Activated CD8-positive, alpha-beta memory T cell treated with anti-CD3 and anti-CD28 coated beads, Interleukin-2, amount 10 ng/mL, durations not matched to agents 7 days and 5 days (primary cell): ENCODE measurements around the gene SYNE1. TPM values are rescaled to one million over a fixed set of nuclear protein-coding genes. Genes with fewer than 3 reads are reported as not detected.
A peak's percentile ranks its signal among the peaks of the same experiment; 100 is the strongest.

Experiments used
- ATAC-seq: fragments of 150-1000 bp; cut with Tn5 transposase; one replicate; pipeline ENCODE4 v1.10.0; 2021; ENCODE audit warnings: moderate library complexity
- CTCF ChIA-PET: fragments of 350-600 bp; sonication (Branson Sonifier 250); formaldehyde crosslinking; loops from one replicate; lab custom pipeline; 2021; ENCODE audit warnings: antibody characterized with exemption; lab: Charles Lee
- DNase-seq: peaks from one replicate; pipeline ENCODE4 v3.0.0-alpha.2; 2020
- H3K27ac Mint-ChIP-seq: one replicate; pipeline ENCODE4 v1.8.0; 2021; ENCODE audit warnings: mild to moderate bottlenecking, mixed read lengths
- H3K27me3 Mint-ChIP-seq: one replicate; pipeline ENCODE4 v1.8.0; 2021; ENCODE audit warnings: mixed read lengths
- H3K36me3 Mint-ChIP-seq: one replicate; pipeline ENCODE4 v1.8.0; 2021; ENCODE audit warnings: mild to moderate bottlenecking, mixed read lengths
- H3K4me1 Mint-ChIP-seq: one replicate; pipeline ENCODE4 v1.8.0; 2021; ENCODE audit warnings: mixed read lengths
- H3K4me3 Mint-ChIP-seq: one replicate; pipeline ENCODE4 v1.8.0; 2021; ENCODE audit warnings: mild to moderate bottlenecking, moderate library complexity, mixed read lengths
- H3K9me3 Mint-ChIP-seq: one replicate; pipeline ENCODE4 v1.8.0; 2022; ENCODE audit warnings: low read depth, mixed read lengths
- total RNA-seq, 2 experiments: library from RNA; stranded (reverse); gene quantifications; one replicate each; pipeline ENCODE4 v1.2.3, GENCODE V29; 2021

The SYNE1 gene
- total RNA-seq, 2 experiments from 2014 or later, result 58.5 to 76.6 TPM

DNA sequence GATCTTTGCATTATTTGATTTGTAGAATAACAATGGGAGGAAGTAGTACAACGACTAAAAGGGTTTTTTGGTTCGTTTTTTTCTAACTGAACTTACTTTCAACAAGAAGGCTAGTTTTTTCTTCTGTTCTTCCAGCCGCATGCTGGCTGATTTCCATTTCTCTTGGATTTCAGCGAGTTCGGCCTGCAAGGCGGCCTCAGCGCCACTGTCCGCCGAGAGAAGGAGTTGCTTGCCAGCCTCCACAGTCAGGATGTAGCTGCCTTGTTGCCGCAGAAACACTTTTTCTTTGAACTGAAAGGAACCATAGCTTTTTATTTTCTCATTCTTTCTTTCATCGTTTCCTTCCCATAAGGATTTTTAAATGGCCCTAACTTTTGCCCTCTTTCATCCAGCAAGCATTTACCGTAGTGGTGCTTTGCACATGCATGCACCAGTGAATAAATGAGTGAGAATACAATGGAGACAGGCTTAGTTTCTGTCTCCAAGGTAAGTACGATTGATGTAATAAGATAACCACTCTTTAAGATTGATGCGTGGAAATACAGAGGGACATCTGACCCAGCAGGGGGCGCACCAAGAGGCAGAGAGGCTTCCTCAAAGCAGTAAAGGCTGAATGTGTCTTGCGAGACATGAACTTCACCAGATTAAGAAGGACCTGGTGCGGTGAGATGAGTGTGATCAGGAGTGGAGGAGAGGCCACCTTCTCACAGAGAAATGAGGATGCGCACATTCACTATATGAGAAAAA, 430.9 kb downstream of the SYNE1 start:
- no peak for DNase-seq
- H3K4me3 Mint-ChIP-seq, result no peak overlapping the region
- H3K9me3 Mint-ChIP-seq, result no peaks in the 10 kb centered on the region

DNA sequence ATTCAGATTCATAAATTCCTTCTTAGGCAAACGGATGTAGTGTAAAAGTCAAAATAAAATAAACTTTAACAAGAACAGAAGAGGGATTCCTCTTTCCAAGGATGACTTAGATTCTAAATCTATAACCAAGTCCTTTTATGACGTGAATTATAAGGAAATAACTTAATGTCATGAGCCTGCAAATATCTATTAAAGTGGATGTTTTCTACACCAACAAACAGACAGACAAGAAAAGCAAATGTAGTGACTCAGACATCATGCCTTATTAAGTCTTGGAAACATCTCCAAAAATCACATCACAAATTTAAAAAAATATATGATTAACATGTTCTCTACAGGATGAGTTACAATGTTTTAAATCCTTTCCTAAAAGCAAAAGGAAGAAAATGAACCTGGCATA, 432.6 kb downstream of the SYNE1 start:
- Mint-ChIP-seq H3K27me3 (no peaks in the 10 kb centered on the region), H3K4me3 (no peak overlapping the region), H3K4me1 (no peaks in the 10 kb centered on the region), H3K9me3 (no peaks in the 10 kb centered on the region), H3K27ac (no peak overlapping the region), H3K36me3 (peaks cover 58% of the 10 kb centered on the region)
- DNase-seq (no peak), ATAC-seq (no peak)
- CTCF ChIA-PET, result interaction anchor here (0.6 kb wide), 1 partner anchor 98 kb away, joined by 3 read pairs; no protein-coding TSS in a partner anchor

More for the DNA sequence above, 430.9 kb downstream of the SYNE1 start:
- H3K27ac Mint-ChIP-seq, result no peak overlapping the region
- H3K27me3 Mint-ChIP-seq, result no peaks in the 10 kb centered on the region
- peaks cover 53% of the 10 kb centered on the region for H3K36me3 Mint-ChIP-seq
- CTCF ChIA-PET, result no interaction called here
- H3K4me1 Mint-ChIP-seq, result no peaks in the 10 kb centered on the region
- no peak for ATAC-seq

GRCh38 chr6:152201120-152201519, 436.0 kb downstream of the SYNE1 start:
- Mint-ChIP-seq H3K27ac (no peak overlapping the region), H3K9me3 (peaks cover 3% of the 10 kb centered on the region), H3K4me3 (no peak overlapping the region), H3K27me3 (no peaks in the 10 kb centered on the region), H3K4me1 (peaks cover 9% of the 10 kb centered on the region), H3K36me3 (peaks cover 59% of the 10 kb centered on the region)
- CTCF ChIA-PET, result no interaction called here
- DNase-seq (no peak), ATAC-seq (no peak)

DNA sequence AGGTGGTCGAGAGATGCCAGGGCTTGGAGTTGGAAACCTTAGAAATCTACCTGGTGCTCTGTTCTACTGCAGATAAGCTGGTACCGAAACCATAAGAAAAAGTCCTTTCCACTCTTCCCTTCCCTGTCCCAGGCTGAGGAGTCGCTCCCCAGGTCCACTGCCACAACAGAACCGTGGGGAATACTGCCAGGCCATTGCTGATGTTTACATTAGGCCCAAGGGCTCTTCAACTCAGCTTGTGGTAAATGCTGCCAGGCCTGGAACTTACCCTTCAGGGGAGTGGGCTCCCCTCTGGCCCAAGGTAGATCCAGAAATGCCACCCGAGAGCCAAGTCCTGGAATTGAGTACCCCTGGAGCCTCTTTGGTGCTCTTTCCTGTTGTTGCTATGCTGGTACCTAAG, 441.3 kb downstream of the SYNE1 start:
- CTCF ChIA-PET, result no interaction called here
- Mint-ChIP-seq H3K4me1 (peaks cover 9% of the 10 kb centered on the region), H3K27me3 (no peaks in the 10 kb centered on the region), H3K9me3 (peaks cover 15% of the 10 kb centered on the region), H3K36me3 (peaks cover 61% of the 10 kb centered on the region), H3K27ac (no peak overlapping the region), H3K4me3 (no peak overlapping the region)
- no peak for ATAC-seq
- DNase-seq, result no peak

DNA sequence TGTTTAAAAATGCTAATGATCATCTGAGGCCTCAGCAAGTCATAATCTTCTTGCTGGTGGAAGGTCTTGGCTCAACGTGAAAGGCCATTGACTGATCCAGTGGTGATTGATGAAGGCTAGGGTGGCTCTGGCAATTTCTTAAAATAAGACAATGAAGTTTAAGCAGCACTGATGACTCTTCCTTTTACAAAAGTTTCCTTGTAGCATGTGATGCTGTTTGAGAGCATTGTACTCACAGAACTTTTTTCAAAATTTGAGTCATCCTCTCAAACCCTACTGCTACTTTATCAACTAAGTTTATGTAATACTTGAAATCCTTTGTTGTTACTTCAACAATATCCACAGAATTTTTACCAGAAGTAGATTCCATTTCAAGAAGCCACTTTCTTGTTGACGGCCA, 447.4 kb downstream of the SYNE1 start:
- CTCF ChIA-PET, result no interaction called here
- Mint-ChIP-seq H3K27ac (no peak overlapping the region), H3K9me3 (peaks cover 12% of the 10 kb centered on the region), H3K36me3 (peaks cover 48% of the 10 kb centered on the region), H3K4me1 (peaks cover 31% of the 10 kb centered on the region), H3K4me3 (no peak overlapping the region), H3K27me3 (no peaks in the 10 kb centered on the region)
- DNase-seq, result no peak
- no peak for ATAC-seq

DNA sequence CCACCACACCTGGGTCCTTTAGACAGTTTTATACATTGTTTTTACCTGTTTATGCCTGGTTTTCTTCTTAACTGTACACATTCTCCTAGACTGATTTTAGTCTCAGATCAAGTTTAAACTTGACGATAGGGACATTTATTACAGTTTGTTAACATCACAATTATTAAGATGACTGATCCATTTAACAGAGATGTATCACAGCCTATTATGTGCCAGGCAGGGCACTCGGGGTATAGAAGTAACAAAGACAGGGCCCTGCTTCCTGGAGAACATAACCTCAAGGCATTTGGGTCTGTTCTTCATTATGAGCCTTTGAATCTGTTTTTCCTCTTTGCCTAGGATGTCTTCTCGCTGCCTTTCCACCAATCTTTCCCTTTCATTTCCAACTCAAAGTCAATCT, 449.2 kb downstream of the SYNE1 start:
- H3K9me3 Mint-ChIP-seq, result peaks cover 8% of the 10 kb centered on the region
- CTCF ChIA-PET, result no interaction called here
- no peak overlapping the region for H3K27ac Mint-ChIP-seq
- no peak overlapping the region for H3K4me3 Mint-ChIP-seq
- H3K4me1 Mint-ChIP-seq, result peaks cover 38% of the 10 kb centered on the region
- peaks cover 41% of the 10 kb centered on the region for H3K36me3 Mint-ChIP-seq
- H3K27me3 Mint-ChIP-seq, result no peaks in the 10 kb centered on the region
- no peak for ATAC-seq
- no peak for DNase-seq

DNA sequence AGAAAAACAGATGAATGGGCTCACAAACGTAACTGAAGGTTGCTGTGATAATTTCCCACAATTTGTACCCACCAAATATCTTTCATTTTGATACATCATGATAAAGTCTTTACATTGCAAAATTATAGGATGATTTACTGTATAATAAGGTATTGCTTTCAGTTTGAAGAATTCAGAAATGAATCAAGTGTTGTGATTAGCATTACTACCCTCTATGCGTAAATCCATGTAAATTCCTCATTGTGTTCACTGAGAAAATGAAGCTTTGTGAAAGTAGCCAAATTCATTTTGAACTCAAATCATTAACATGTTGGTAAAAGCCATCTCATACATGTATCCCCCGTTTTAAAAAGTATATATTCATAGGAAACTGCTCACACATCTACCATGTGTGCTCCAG, 450.3 kb downstream of the SYNE1 start:
- Mint-ChIP-seq H3K27me3 (no peaks in the 10 kb centered on the region), H3K27ac (peak overlapping the region; percentile 66), H3K36me3 (peaks cover 37% of the 10 kb centered on the region), H3K4me3 (no peak overlapping the region), H3K4me1 (peaks cover 46% of the 10 kb centered on the region), H3K9me3 (peaks cover 4% of the 10 kb centered on the region)
- ATAC-seq, result no peak
- DNase-seq, result no peak
- CTCF ChIA-PET, result interaction anchor here (1.2 kb wide), 1 partner anchor 8 kb away, joined by 3 read pairs; no protein-coding TSS in a partner anchor

DNA sequence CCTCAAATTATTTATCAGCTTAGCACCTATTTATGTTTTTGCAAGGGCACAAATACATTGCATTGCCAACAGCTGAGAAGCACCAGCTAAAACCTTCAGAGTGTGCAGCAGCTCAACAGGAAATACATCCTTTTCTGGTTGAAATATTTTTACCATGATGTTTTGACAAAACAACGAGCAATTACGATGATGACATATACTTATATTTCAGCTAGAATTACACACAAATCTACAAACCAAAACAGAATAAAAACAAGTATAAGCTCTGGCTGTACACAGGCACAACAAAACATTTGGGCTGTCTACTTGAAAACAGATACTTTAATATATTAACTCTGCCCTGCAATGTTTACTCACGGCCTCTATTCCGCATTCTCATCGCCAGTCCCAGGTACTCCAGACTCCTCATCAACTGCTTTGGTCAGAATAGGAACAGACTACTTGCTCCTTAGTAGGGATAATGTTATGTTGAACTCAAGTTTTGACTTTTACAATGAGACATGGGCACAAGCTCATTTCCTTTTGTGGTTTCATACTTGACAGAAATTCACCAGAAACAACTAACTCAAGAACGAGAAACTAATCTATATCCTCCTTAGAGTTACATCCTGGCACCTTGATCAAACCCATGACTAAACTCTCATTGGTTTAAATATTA, 452.1 kb downstream of the SYNE1 start:
- CTCF ChIA-PET, result interaction anchor here (0.9 to 2.1 kb wide), 4 partner anchors 9 to 14 kb away, joined by 3 to 7 read pairs (median 6); no protein-coding TSS in a partner anchor
- peak; percentile 69 for ATAC-seq
- H3K27me3 Mint-ChIP-seq, result no peaks in the 10 kb centered on the region
- peaks cover 39% of the 10 kb centered on the region for H3K36me3 Mint-ChIP-seq
- peak; percentile 44 for DNase-seq
- H3K4me1 Mint-ChIP-seq, result peaks cover 54% of the 10 kb centered on the region
- H3K27ac Mint-ChIP-seq, result peak overlapping the region; percentile 100
- H3K9me3 Mint-ChIP-seq, result no peaks in the 10 kb centered on the region
- H3K4me3 Mint-ChIP-seq, result peak overlapping the region; percentile 88

DNA sequence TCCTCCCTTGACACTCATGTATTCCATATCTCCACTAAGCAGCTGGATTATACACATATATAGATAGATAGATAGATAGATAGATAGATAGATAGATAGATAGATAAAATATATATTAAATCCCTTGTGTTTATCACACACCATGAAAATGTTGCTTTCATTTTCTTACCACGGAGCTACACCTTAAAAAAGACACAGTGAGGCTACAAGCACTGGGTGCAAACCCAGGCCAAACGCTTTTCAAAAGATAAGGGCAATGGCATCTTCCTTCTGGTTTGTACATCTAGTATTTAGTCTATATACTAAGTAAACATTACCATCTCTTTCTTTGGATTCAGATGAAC, 452.6 kb downstream of the SYNE1 start:
- CTCF ChIA-PET, result interaction anchor here (0.9 to 2.1 kb wide), 4 partner anchors 8 to 14 kb away, joined by 3 to 7 read pairs (median 6); no protein-coding TSS in a partner anchor
- Mint-ChIP-seq H3K27ac (peak overlapping the region; percentile 100), H3K27me3 (no peaks in the 10 kb centered on the region), H3K4me1 (peaks cover 51% of the 10 kb centered on the region), H3K9me3 (no peaks in the 10 kb centered on the region), H3K36me3 (peaks cover 42% of the 10 kb centered on the region), H3K4me3 (peak overlapping the region; percentile 88)
- no peak for DNase-seq
- ATAC-seq, result peak; percentile 66

- no peak for ATAC-seq
- peak overlapping the region; percentile 53 for H3K27ac Mint-ChIP-seq
- H3K27me3 Mint-ChIP-seq, result no peaks in the 10 kb centered on the region
- CTCF ChIA-PET, result no interaction called here
- DNase-seq, result no peak
- no peaks in the 10 kb centered on the region for H3K9me3 Mint-ChIP-seq
- H3K4me1 Mint-ChIP-seq, result peaks cover 35% of the 10 kb centered on the region
- H3K36me3 Mint-ChIP-seq, result peaks cover 40% of the 10 kb centered on the region
- no peak overlapping the region for H3K4me3 Mint-ChIP-seq
Measured at GRCh38 chr6:152180601-152181000, 456.6 kb downstream of the SYNE1 start.

GRCh38 chr6:152176268-152176667, 460.9 kb downstream of the SYNE1 start:
- Mint-ChIP-seq H3K4me3 (no peak overlapping the region), H3K27me3 (no peaks in the 10 kb centered on the region), H3K9me3 (no peaks in the 10 kb centered on the region), H3K36me3 (peaks cover 57% of the 10 kb centered on the region), H3K27ac (no peak overlapping the region), H3K4me1 (peaks cover 27% of the 10 kb centered on the region)
- no peak for DNase-seq
- CTCF ChIA-PET, result interaction anchor here (0.7 to 1.7 kb wide), 2 partner anchors 9 to 809 kb away, joined by 3 to 5 read pairs; no protein-coding TSS in a partner anchor
- ATAC-seq, result no peak

DNA sequence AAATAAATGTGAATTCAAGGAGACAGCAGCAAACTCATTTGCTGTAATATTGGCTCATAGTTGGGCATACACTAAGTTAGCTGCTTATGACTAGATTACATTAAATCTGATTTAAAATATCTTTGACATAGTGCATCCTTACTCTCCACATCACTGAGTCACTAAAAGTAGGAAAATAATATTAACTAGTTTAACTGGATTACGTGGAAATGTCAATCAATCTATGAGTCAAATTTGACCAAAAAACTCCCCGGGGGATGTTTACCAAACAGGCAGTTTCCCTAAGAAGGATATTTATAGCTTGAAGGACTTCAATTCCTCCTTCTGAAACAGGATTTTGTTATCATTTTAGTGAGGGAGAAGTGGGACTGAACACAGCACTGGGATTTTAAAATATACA, 463.2 kb downstream of the SYNE1 start:
- Mint-ChIP-seq H3K36me3 (peaks cover 55% of the 10 kb centered on the region), H3K27ac (no peak overlapping the region), H3K27me3 (no peaks in the 10 kb centered on the region), H3K4me1 (peaks cover 30% of the 10 kb centered on the region), H3K4me3 (no peak overlapping the region), H3K9me3 (no peaks in the 10 kb centered on the region)
- ATAC-seq (no peak), DNase-seq (no peak)
- CTCF ChIA-PET, result interaction anchor here (1.2 kb wide), 1 partner anchor 11 kb away, joined by 3 read pairs; no protein-coding TSS in a partner anchor

DNA sequence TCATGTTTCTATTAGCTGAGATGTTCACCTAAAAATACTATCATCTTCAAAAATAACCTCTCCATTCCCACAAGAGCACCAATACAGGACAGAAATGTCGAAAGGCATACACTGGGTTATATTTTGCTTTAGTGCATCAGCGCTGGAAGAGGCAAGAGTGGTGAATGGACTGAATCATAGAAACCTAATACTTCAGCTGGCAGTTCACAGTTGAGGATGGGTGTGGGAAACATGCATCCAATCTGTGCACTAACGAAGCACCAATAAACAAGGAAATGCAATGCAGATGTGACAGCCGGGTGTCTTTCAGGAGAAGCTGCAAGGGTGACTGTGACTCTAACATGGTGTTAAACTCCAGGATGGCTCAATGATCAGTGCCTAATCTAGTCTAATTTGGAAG, 463.8 kb downstream of the SYNE1 start:
- CTCF ChIA-PET, result interaction anchor here (1.2 kb wide), 1 partner anchor 11 kb away, joined by 3 read pairs; no protein-coding TSS in a partner anchor
- H3K9me3 Mint-ChIP-seq, result no peaks in the 10 kb centered on the region
- no peak for DNase-seq
- H3K36me3 Mint-ChIP-seq, result peaks cover 57% of the 10 kb centered on the region
- ATAC-seq, result no peak
- H3K4me3 Mint-ChIP-seq, result no peak overlapping the region
- no peak overlapping the region for H3K27ac Mint-ChIP-seq
- H3K4me1 Mint-ChIP-seq, result peaks cover 30% of the 10 kb centered on the region
- no peaks in the 10 kb centered on the region for H3K27me3 Mint-ChIP-seq
